Measurements from ENCODE around the gene MTMR3. TPM values are rescaled to one million over a fixed set of nuclear protein-coding genes. Genes with fewer than 3 reads are reported as not detected.
A peak's percentile ranks its signal among the peaks of the same experiment; 100 is the strongest.

Gene MTMR3
- total RNA-seq, 1 experiment from 2014 or later: 27.3 TPM

GRCh38 chr22:30047364-30047738 lies 164.4 kb downstream of the MTMR3 start:
- DNase-seq: no peak
- H3K36me3 Mint-ChIP-seq (ENCODE audit: insufficient read depth, unreplicated experiment): no peaks in the 10 kb centered on the region
- H3K4me1 Mint-ChIP-seq (ENCODE audit: low read depth, unreplicated experiment): peaks cover 11% of the 10 kb centered on the region
- TF ChIP-seq CTCF (IDR thresholded peaks at IDR 0.05; ENCODE audit: insufficient read depth in 1 of 2, low read depth in 1 of 2, low read length in 1 of 2, severe bottlenecking in 1 of 2, unreplicated experiment in 1 of 2): no peak
- intact Hi-C loops (cut with micrococcal nuclease; ENCODE audit: unreplicated experiment): no loop called here
- ChIA-PET POLR2A (no interaction called here), CTCF (interaction anchor here (0.6 to 0.9 kb wide), 2 partner anchors 30 to 962 kb away, joined by 3 read pairs; no protein-coding TSS in a partner anchor)
- no peaks in the 10 kb centered on the region for H3K9me3 Mint-ChIP-seq (ENCODE audit: unreplicated experiment)
- Histone ChIP-seq H3K9me3 (no peaks in the 10 kb centered on the region), H3K27me3 (replicated peaks; ENCODE audit: control insufficient read depth, insufficient read depth, low read length) (no peaks in the 10 kb centered on the region), H3K36me3 (ENCODE audit: control insufficient read depth, insufficient read depth, low read length) (no peaks in the 10 kb centered on the region), H3K4me1 (no peaks in the 10 kb centered on the region), H3K4me3 (ENCODE audit: low read depth, low read length) (no peak overlapping the region)
- no TSS peak for BruUV-seq (replicated peaks)
- H3K27me3 Mint-ChIP-seq (ENCODE audit: insufficient read depth, unreplicated experiment): no peaks in the 10 kb centered on the region
- no peak overlapping the region for H3K4me3 Mint-ChIP-seq (ENCODE audit: unreplicated experiment)
- no peak overlapping the region for H3K27ac Mint-ChIP-seq (ENCODE audit: unreplicated experiment)

- no peak for DNase-seq
- no TSS peak for BruUV-seq (replicated peaks)
- intact Hi-C loops (cut with micrococcal nuclease; ENCODE audit: unreplicated experiment): no loop called here
- H3K27ac Mint-ChIP-seq (ENCODE audit: unreplicated experiment): no peak overlapping the region
- H3K27me3 Mint-ChIP-seq (ENCODE audit: insufficient read depth, unreplicated experiment): no peaks in the 10 kb centered on the region
- Histone ChIP-seq H3K9me3 (no peaks in the 10 kb centered on the region), H3K4me3 (ENCODE audit: low read depth, low read length) (no peak overlapping the region), H3K36me3 (ENCODE audit: control insufficient read depth, insufficient read depth, low read length) (no peaks in the 10 kb centered on the region), H3K27me3 (replicated peaks; ENCODE audit: control insufficient read depth, insufficient read depth, low read length) (no peaks in the 10 kb centered on the region), H3K4me1 (peaks cover 5% of the 10 kb centered on the region)
- H3K4me1 Mint-ChIP-seq (ENCODE audit: low read depth, unreplicated experiment): peaks cover 16% of the 10 kb centered on the region
- no peak overlapping the region for H3K4me3 Mint-ChIP-seq (ENCODE audit: unreplicated experiment)
- no peaks in the 10 kb centered on the region for H3K9me3 Mint-ChIP-seq (ENCODE audit: unreplicated experiment)
- POLR2A ChIA-PET: no interaction called here
- CTCF ChIA-PET: no interaction called here
- no peaks in the 10 kb centered on the region for H3K36me3 Mint-ChIP-seq (ENCODE audit: insufficient read depth, unreplicated experiment)
- TF ChIP-seq CTCF (IDR thresholded peaks at IDR 0.05; ENCODE audit: insufficient read depth in 1 of 2, low read depth in 1 of 2, low read length in 1 of 2, severe bottlenecking in 1 of 2, unreplicated experiment in 1 of 2): no peak
Observed at GRCh38 chr22:30048681-30049080, 165.7 kb downstream of the MTMR3 start.

DNA sequence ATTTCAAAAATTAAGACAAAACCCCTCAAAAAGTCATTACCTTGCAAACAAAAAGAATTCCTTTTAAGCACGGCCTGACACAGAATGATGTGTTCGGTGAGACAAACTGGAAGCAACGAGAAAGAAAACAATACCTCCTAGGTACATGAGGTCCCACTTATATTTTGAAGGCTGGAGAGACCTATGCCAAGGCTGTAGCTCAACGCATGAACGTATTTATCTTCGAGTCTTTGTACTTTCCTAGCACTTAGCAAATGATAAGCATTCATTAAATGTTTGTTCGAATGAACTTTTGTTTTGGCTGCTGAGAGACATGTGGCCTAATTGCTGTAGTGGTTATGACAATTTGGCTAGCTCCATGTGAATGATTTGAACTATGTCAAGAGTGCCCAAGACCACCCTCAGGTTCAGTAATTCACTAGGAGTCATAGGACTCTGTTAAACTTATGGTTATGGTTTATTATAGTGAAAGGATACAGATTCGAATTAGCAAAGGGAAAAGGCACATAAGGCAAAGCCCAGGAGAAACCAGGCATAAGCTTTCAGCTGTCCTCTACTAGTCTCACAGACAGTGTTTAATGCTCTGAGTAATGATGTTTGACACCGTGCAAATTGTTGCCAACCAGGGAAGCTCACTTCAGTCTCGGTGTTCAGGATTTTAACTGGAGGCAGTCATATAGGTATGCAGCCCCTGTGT lies 171.2 kb downstream of the MTMR3 start:
- Mint-ChIP-seq H3K4me1 (ENCODE audit: low read depth, unreplicated experiment) (peaks cover 28% of the 10 kb centered on the region), H3K27ac (ENCODE audit: unreplicated experiment) (peak overlapping the region; percentile 64), H3K27me3 (ENCODE audit: insufficient read depth, unreplicated experiment) (no peaks in the 10 kb centered on the region), H3K36me3 (ENCODE audit: insufficient read depth, unreplicated experiment) (no peaks in the 10 kb centered on the region), H3K9me3 (ENCODE audit: unreplicated experiment) (peaks cover 20% of the 10 kb centered on the region), H3K4me3 (ENCODE audit: unreplicated experiment) (peak overlapping the region; percentile 35)
- ChIA-PET POLR2A (interaction anchor here (1.2 kb wide), 1 partner anchor 23 kb away, joined by 5 read pairs; no protein-coding TSS in a partner anchor), CTCF (interaction anchor here (1.1 to 2.3 kb wide), 6 partner anchors 23 to 418 kb away, joined by 3 to 16 read pairs (median 4); no protein-coding TSS in a partner anchor)
- H3K36me3 ChIP-seq (ENCODE audit: control insufficient read depth, insufficient read depth, low read length): no peaks in the 10 kb centered on the region
- no peak overlapping the region for H3K4me3 ChIP-seq (ENCODE audit: low read depth, low read length)
- TF ChIP-seq CTCF (IDR thresholded peaks at IDR 0.05; ENCODE audit: insufficient read depth in 1 of 2, low read depth in 1 of 2, low read length in 1 of 2, severe bottlenecking in 1 of 2, unreplicated experiment in 1 of 2): no peak
- DNase-seq: no peak
- H3K27me3 ChIP-seq (replicated peaks; ENCODE audit: control insufficient read depth, insufficient read depth, low read length): no peaks in the 10 kb centered on the region
- H3K4me1 ChIP-seq: peaks cover 21% of the 10 kb centered on the region
- intact Hi-C loops (cut with micrococcal nuclease; ENCODE audit: unreplicated experiment): loop anchor here (1.0 to 2.0 kb wide), 3 partner anchors 8 to 35 kb away; no protein-coding TSS in a partner anchor
- peaks cover 16% of the 10 kb centered on the region; the same call in 1 of the 2 replicates for H3K9me3 ChIP-seq
- BruUV-seq (replicated peaks): no TSS peak

Measured in Caco-2 (cell line).